HG02970 (cell line): Measurements from ENCODE around the gene ARHGAP45.
"Not testable (repeated sequence)": the region's sequence is repeated elsewhere in the genome, so short reads cannot be mapped to it uniquely, and the experiment has no call there.

ENCODE experiments used
- ATAC-seq: cut with Tn5 transposase; IDR thresholded peaks from one replicate; pipeline ENCODE4 v1.9.1; 2021; ENCODE audit warnings: mild to moderate bottlenecking, moderate library complexity, moderate number of reproducible peaks; ENCODE audit not compliant: unreplicated experiment, low FRiP score

The ARHGAP45 gene

DNA sequence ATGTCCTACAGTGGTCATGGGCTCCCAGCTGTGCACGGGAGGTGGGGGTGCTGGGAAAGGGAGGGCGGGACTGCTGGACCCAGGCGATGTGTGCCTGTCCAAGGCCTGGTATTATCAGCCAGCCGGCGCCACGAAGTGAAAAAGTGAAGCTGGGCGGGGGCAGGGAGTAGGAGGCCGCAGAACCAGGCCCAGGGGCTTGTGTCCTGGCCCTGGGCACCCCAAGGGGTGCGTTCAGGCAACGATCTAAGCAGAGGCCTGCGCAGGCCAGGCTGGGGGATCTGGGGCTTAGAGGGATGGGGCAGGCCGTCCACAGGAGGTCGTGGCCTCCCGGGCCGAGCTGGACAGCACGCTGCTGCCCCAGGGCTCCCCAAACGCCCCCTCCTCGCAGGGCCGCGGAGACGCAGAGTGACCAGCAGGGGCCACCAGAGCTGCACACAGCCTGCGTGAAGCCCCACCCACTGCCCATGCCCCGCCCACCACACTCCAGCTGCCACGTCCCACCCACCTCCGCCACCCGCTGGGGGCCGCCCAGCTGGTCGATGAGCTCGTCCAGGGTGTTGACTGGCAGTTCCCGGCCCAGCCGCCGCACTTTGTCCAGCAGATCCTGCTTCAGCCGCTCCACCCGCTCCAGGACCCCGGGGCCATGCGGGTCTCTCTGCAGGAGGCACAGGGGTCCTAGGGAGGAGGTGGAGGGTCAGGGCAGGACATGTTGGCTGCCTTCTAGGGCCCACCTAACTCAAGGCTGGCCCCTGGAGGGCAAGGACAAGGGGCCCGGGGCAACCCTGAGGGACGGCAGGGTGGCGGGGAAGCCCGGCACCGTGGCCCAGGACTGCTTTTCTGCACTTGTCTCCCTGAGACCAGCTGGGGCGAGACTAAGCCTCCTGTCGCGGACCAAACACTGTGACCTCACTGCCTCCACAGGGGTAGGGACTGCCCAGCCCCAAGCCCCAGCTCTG is 46.3 kb downstream of the ARHGAP45 start:
- no peak for ATAC-seq

DNA sequence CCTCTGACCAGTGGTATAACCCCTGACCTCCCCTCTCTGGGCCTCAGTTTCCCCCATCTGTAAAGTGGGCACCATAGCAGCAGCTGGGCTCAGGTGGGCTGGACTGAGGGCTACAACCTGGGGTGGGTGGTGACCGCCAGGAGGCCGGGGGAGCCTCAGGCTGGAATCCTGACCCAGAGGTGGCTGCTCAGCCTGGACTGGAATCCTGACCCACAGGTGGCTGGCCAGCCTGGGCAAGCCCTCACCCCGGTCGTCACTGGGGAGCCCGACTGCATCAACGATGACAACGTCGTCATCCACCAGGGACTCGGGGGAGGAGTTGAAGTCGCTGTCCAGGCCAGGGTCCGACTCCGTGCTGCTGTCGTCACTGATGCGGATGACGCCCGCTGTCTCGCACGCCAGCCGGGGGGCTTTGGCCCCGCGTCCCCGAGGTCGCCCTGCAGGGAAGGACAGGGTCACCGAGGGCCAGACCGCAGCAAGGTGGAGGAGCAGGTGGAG is 47.1 kb downstream of the ARHGAP45 start:
- ATAC-seq, result no peak

DNA sequence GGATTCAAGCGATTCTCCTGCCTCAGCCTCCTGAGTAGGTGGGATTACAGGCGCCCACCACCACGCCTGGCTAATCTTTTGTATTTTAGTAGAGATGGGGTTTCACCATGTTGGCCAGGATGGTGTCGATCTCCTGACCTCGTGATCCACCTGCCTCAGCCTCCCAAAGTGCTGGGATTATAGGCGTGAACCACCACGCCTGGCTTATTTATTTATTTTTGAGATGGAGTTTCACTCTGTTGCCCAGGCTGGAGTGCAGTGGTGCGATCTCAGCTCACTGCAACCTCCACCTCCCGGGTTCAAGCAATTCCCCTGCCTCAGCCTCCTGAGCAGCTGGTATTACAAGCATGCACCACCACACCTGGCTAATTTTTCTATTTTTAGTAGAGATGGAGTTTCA is 47.8 kb downstream of the ARHGAP45 start:
- not testable (repeated sequence) for ATAC-seq

GRCh38 chr19:1115646-1116420 is 48.9 kb downstream of the ARHGAP45 start:
- no peak for ATAC-seq

GRCh38 chr19:1116726-1117581 is 50.0 kb downstream of the ARHGAP45 start:
- no peak for ATAC-seq

GRCh38 chr19:1117654-1118053 is 50.7 kb downstream of the ARHGAP45 start:
- ATAC-seq, result no peak

DNA sequence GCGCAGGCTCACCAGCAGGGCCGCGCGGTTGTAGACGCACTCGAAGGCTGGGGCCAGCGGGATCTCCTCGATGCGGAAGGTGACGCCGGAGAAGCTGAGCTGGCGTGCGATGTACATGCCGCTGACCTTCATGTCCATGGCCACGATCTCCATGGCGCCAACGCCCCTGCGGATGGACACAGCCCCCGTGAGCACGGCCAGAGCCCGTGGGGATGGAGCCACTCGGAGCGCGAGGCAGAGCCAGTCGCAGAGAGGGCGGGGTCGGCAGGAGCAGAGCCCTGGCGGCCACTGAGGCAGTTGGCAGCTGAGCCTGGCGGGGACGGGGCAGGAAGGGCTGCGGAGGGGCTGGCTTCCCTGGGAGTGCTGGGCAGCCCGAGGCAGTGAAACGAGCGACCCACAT is 52.0 kb downstream of the ARHGAP45 start:
- ATAC-seq, result no peak

- no peak for ATAC-seq
These were observed 52.7 kb downstream of the ARHGAP45 start for GRCh38 chr19:1119475-1120217.

DNA sequence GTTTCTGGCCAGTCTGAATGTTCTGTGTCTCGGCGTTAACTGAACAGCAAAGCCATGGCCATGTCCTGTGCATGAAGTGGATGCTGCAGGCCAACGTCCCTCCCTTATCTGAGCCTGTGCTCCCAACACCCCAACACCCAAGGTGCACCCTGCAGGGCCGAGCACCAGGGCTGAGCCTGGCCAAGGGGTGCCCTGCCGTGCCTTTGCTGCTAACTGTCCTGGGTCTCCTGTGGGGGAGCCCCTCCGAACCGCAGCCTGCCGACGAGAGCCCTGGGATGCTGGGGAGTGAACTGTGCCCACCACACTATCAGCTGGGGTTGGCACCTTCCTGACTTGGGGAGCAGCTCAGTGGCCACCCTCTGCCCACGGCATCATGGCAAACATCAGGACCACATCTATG is 54.4 kb downstream of the ARHGAP45 start:
- no peak for ATAC-seq

DNA sequence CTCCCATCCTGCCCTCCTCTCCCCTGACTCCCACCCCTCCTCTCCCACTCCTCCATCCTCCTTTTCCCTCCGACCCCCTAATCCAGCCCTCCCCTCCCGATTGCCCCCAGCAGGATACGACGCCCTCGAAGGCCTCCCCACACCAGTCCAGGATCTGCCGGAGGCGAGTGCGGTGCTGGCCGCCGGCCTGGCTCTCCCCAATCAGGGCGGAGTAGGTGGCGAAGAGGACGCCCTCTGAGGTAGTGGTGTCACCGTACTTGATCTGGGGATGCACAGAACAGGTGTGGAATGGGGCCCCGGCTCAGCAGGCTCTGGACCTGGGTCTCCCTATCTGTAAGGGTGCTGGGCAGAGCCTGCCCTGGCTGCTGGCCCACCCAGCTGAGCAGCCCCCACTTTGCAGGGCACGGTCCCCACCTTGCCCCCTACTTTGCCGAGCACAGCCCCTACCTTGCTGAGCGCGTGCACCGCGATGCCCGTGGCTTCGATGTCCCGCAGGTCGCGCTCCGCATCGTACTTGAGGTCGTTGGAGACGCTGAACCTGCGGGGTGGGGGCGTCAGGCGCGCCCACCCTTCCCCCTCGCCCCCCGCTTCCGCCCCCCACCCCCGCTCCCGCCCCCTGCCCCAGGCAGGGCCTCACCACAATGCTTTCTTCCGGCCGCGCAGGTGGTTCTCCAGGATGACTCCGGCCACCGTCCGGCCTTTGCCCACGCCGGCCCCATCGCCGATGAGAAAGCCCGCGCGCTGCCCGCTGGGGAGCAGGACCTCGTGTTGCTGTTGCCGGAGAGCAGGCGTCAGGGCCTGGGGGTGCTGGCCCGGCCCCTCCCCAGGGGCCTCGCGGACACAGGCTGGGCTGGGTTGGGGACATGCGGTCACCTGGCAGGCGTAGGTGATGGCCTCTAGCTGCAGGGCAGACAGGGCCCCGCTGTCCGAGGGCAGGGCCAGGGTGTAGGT is 55.3 kb downstream of the ARHGAP45 start:
- ATAC-seq, result no peak

GRCh38 chr19:1122972-1123363 is 56.0 kb downstream of the ARHGAP45 start:
- no peak for ATAC-seq

DNA sequence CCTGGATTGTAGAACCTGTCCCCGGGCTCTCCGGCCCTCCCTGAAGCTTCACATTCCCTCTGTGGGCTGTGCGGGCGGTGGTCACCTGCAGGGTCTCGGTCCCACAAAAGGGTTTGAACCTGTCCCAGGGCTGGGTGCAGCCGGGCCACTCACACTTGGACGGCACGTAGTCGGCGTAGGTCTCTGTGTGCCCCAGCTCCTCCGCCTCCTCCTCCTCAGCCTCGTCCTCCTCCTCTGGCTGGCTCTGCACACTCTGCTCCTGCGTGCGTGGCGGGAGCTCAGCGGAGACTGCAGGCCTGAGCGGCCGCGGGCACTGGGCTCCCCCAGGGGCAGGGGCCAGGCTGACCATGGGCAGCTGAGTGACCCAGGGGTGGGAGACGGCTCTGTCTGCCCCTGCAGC is 56.4 kb downstream of the ARHGAP45 start:
- ATAC-seq, result no peak

GRCh38 chr19:1123885-1124677 is 57.1 kb downstream of the ARHGAP45 start:
- no peak for ATAC-seq

DNA sequence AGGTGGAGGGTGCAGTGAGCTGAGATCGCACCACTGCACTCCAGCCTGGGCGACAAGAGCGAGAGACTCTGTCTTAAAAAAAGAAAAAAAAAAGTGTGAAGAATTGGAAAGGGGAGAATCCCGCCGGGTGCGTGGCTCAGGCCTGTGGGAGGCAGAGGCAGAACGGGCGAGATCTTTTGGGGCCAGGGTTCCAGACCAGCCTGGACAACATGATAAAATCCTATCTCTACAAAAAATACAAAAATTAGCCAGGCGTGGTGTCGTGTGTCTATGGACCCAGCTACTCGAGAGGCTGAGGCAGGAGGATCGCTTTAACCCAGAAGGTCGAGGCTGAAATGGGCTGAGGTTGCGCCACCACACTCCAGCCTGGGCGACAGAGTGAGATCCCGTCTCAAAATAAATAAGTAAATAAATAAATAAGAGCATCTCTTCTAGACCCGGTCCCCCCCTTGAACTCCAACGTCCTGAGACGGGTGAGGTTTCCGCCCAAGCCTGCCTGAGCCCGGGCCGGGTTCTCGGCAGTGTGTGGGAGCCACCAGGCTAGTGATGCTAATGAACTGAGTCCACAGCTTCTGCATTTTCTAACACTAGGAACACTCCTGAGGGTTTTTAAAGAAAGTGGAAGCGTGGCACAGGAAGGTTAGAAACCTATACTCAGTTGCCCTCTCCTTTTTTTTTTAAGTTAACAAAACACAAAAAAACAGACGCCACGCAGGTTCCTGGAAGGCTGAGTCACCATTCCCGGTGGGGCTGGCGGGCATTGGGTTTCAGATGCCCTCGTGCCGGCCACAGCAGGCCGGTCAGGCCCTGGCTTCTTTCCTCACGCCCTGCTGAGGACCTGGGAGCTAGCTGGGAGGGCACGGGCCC is 58.9 kb downstream of the ARHGAP45 start:
- no peak for ATAC-seq

DNA sequence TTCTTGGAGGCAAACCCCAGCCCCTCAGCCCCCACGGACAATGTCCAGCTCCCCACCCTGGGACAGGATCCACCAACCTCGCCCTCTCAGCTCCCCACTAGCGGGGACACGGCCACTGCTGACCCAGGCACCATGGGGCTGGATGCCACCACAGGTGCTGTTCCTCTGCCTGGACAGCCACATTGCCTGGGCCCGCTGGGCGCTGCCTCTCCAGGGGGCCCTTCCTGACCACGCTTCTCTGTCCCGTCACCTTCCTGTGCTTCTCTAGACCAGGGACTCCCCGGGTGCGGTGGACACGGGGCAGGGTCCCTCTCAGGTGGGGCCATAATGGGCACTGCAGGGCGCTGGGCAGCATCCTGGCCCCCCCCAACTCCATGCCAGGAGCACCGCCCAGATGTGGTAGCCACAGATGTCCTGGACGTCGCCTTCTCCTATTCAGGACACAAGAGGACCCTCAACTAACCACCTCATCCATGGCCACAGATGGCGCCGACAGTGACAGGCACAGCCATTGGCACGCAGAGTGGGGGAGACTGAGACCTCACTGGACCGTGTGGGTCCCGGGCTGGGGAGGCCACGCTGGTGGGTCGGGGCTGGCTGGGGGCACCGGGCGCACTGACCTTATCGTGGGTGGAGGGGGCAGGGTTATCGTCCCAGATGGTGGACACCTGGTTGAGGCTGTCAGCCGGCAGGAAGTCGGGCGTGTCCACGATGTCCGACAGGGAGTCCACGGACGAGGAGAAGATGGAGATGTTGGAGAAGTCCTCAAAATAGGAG is 60.2 kb downstream of the ARHGAP45 start:
- ATAC-seq, result no peak

GRCh38 chr19:1128106-1128505 is 61.1 kb downstream of the ARHGAP45 start:
- no peak for ATAC-seq
